K562 (cell line): ENCODE measurements around the gene MAP3K7CL. TPM values are rescaled to one million over a fixed set of nuclear protein-coding genes. Genes with fewer than 3 reads are reported as not detected.
A peak's percentile ranks its signal among the peaks of the same experiment; 100 is the strongest.

ENCODE experiments used
- BRF1 ChIP-seq: IDR thresholded peaks from 3 replicates; pipeline ENCODE4 v1.6.1; 2011; ENCODE audit warnings: borderline replicate concordance, mild to moderate bottlenecking; ENCODE audit not compliant: insufficient read length; ENCODE audit errors: extremely low read depth
- E2F1 ChIP-seq: sonication (generic); formaldehyde crosslinking; IDR thresholded peaks from 2 replicates; pipeline ENCODE4 v1.8.1; 2023; ENCODE audit warnings: mild to moderate bottlenecking, missing genetic modification reagents, moderate library complexity
- EP300 ChIP-seq: IDR thresholded peaks from 2 replicates; pipeline ENCODE4 v1.6.1; 2012; ENCODE audit warnings: low read length, improper control_type of control experiment
- EWSR1 ChIP-seq: fragments of 450-650 bp; IDR thresholded peaks from 2 replicates; pipeline ENCODE4 v1.6.1; 2018; ENCODE audit warnings: borderline replicate concordance, mild to moderate bottlenecking, low read depth, moderate library complexity; ENCODE audit not compliant: partially characterized antibody
- GATAD2B ChIP-seq: fragments of 450-650 bp; IDR thresholded peaks from 2 replicates; pipeline ENCODE4 v1.6.1; 2017; ENCODE audit warnings: mild to moderate bottlenecking, borderline replicate concordance
- KDM5B ChIP-seq: fragments of 200-600 bp; sonication (generic); IDR thresholded peaks from 2 replicates; pipeline ENCODE4 v1.6.1; 2012; ENCODE audit warnings: low read depth, mild to moderate bottlenecking, moderate library complexity, low read length, control low read depth, inconsistent platforms; ENCODE audit not compliant: insufficient replicate concordance
- MAZ ChIP-seq, 2 experiments: fragments of 450-650 bp in 1 of 2; sonication (generic) in 1 of 2; formaldehyde crosslinking; IDR thresholded peaks in 1 of 2; conservative IDR thresholded peaks in 1 of 2; 2 replicates each; pipeline versions ENCODE4 v1.4.0 to v1.5.0; 2020; ENCODE audit warnings: mild to moderate bottlenecking in 1 of 2, missing genetic modification reagents in 1 of 2
- MECOM ChIP-seq: fragments of 250-450 bp; sonication (Bioruptor Pico); IDR thresholded peaks from 2 replicates; pipeline ENCODE4 v1.8.0; 2022; ENCODE audit warnings: inconsistent platforms
- MTF1 ChIP-seq: fragments of 250-450 bp; sonication (Bioruptor Pico); IDR thresholded peaks from 2 replicates; pipeline ENCODE4 v1.9.0; 2021; ENCODE audit warnings: moderate library complexity, mild to moderate bottlenecking, inconsistent platforms, borderline replicate concordance
- NFIC ChIP-seq: fragments of 450-650 bp; IDR thresholded peaks from 2 replicates; pipeline ENCODE4 v1.6.1; 2017; ENCODE audit warnings: mild to moderate bottlenecking, inconsistent platforms
- NFYB ChIP-seq: IDR thresholded peaks from 2 replicates; pipeline ENCODE4 v1.6.1; 2011; ENCODE audit warnings: mild to moderate bottlenecking, moderate library complexity; ENCODE audit not compliant: insufficient read length; ENCODE audit errors: extremely low read depth
- POLR2H ChIP-seq: IDR thresholded peaks from 2 replicates; pipeline ENCODE4 v1.6.1; 2016; ENCODE audit warnings: missing genetic modification characterization, low read depth, mild to moderate bottlenecking, control low read depth, missing compliant biosample characterization, moderate library complexity
- POLR3G ChIP-seq: IDR thresholded peaks from 2 replicates; pipeline ENCODE4 v1.6.1; 2011; ENCODE audit not compliant: insufficient read length, insufficient replicate concordance; ENCODE audit errors: extremely low read depth
- PRPF4 ChIP-seq: fragments of 200-400 bp; formaldehyde crosslinking; IDR thresholded peaks from one replicate; pipeline ENCODE4 v1.6.1; 2017; ENCODE audit warnings: low read length, low read depth, mild to moderate bottlenecking; ENCODE audit not compliant: insufficient read depth, poor library complexity, severe bottlenecking
- PURB ChIP-seq: sonication (generic); formaldehyde crosslinking; IDR thresholded peaks from 2 replicates; pipeline ENCODE4 v1.9.0; 2021; ENCODE audit warnings: low read depth, mild to moderate bottlenecking, missing genetic modification reagents
- RAD21 ChIP-seq, 2 experiments: fragments of 250-450 bp in 1 of 2; fragments of 450-650 bp in 1 of 2; sonication (Bioruptor Pico) in 1 of 2; formaldehyde crosslinking in 1 of 2; IDR thresholded peaks in 1 of 2; conservative IDR thresholded peaks in 1 of 2; 2 replicates each; pipeline versions ENCODE4 v1.4.0 to v1.8.0; 2020 to 2022; ENCODE audit warnings: mild to moderate bottlenecking in 2 of 2, moderate library complexity in 1 of 2
- RB1 ChIP-seq: fragments of 450-650 bp; IDR thresholded peaks from 2 replicates; pipeline ENCODE4 v1.6.1; 2017; ENCODE audit warnings: low read depth, mild to moderate bottlenecking
- SAFB2 ChIP-seq: fragments of 200-400 bp; formaldehyde crosslinking; IDR thresholded peaks from 2 replicates; pipeline ENCODE4 v1.6.1; 2018; ENCODE audit warnings: borderline replicate concordance, low read length, low read depth, moderate library complexity; ENCODE audit not compliant: severe bottlenecking
- SIN3A ChIP-seq, 2 experiments: fragments of 150-350 bp in 1 of 2; IDR thresholded peaks; 2 replicates each; pipeline ENCODE4 v1.6.1; 2011 to 2016; ENCODE audit warnings: borderline replicate concordance in 2 of 2, low read depth in 2 of 2, low read length in 2 of 2, mild to moderate bottlenecking in 2 of 2, moderate library complexity in 2 of 2; ENCODE audit not compliant: control insufficient read depth in 1 of 2
- SMARCA4 ChIP-seq: fragments of 450-650 bp; IDR thresholded peaks from 2 replicates; pipeline ENCODE4 v1.6.1; 2016
- SRSF7 ChIP-seq: fragments of 200-400 bp; formaldehyde crosslinking; optimal IDR thresholded peaks from 2 replicates; pipeline ENCODE3; 2017; ENCODE audit warnings: mild to moderate bottlenecking, low read depth, low read length
- TRIM24 ChIP-seq, 2 experiments: fragments of 450-650 bp; IDR thresholded peaks; 2 replicates each; pipeline ENCODE4 v1.6.1; 2016
- ZBTB8A ChIP-seq: fragments of 450-650 bp; IDR thresholded peaks from 2 replicates; pipeline ENCODE4 v1.6.1; 2018; ENCODE audit warnings: mild to moderate bottlenecking, moderate library complexity; ENCODE audit not compliant: partially characterized antibody
- ZNF133 ChIP-seq: fragments of 250-450 bp; sonication (Bioruptor Pico); IDR thresholded peaks from 2 replicates; pipeline ENCODE4 v1.4.0; 2020; ENCODE audit warnings: mild to moderate bottlenecking
- ZNF253 ChIP-seq: fragments of 250-450 bp; sonication (Bioruptor Pico); conservative IDR thresholded peaks from 2 replicates; pipeline ENCODE4 v1.6.1; 2021; ENCODE audit warnings: mild to moderate bottlenecking
- ZNF311 ChIP-seq: fragments of 250-450 bp; sonication (Bioruptor Pico); IDR thresholded peaks from 2 replicates; pipeline ENCODE4 v1.4.0; 2020; ENCODE audit warnings: mild to moderate bottlenecking, moderate library complexity
- ZNF347 ChIP-seq: fragments of 450-650 bp; formaldehyde crosslinking; IDR thresholded peaks from 2 replicates; pipeline ENCODE4 v1.4.0; 2020; ENCODE audit warnings: low read depth, mild to moderate bottlenecking, moderate library complexity
- ZNF589 ChIP-seq: fragments of 200-800 bp; sonication (Bioruptor generic); IDR thresholded peaks from 2 replicates; pipeline ENCODE4 v1.6.1; 2016; ENCODE audit warnings: low read depth, missing genetic modification characterization, missing compliant biosample characterization
- polyA plus RNA-seq, 8 experiments: library from polyadenylated mRNA; depleted of rRNA in 4 of 8; stranded (reverse) in 5 of 8; unstranded in 3 of 8; fragments of >200 nt; fragmentation: Nextera tagmentation in 2 of 8; fragmentation: Illumina TruSeq in 1 of 8; extraction: Ambion mirVana in 2 of 8; extraction: Trizol in 1 of 8; gene quantifications; 2 replicates each; pipeline versions ENCODE4 v1.2.1 to v1.2.3, GENCODE V29; 2011 to 2014; ENCODE audit warnings: inconsistent platforms in 1 of 8, missing spikeins in 1 of 8
- total RNA-seq, 7 experiments: library from RNA; depleted of rRNA in 6 of 7; stranded (reverse); fragments of >200 nt in 6 of 7; fragmentation: Illumina TruSeq in 2 of 7; extraction: Trizol in 2 of 7; gene quantifications; 2 replicates each; pipeline versions ENCODE4 v1.2.1 to v1.2.3, GENCODE V29; 2011 to 2021; ENCODE audit warnings: low replicate concordance in 1 of 7

The MAP3K7CL gene
- total and polyA plus RNA-seq, 9 of the 15 experiments (the other 6 are each of a cell fraction or from before 2014, with no cell fraction given) = 0.13 to 0.15 (median 0.14) TPM; not detected in 6

GRCh38 chr21:29217818-29218291, 87.4 kb downstream of the MAP3K7CL start (continued):
- TF ChIP-seq GATAD2B (no peak), RB1 (no peak), NFYB (no peak), ZBTB8A (no peak), SRSF7 (no peak), MECOM (CRISPR knock-in tag) (no peak), ZNF589 (CRISPR knock-in tag) (peak; percentile 84), TRIM24 (IDR thresholded peaks at IDR 0.05) (peak; percentile 97 to 99), ZNF253 (CRISPR knock-in tag) (no peak), ZNF347 (CRISPR knock-in tag) (no peak), POLR3G (no peak), KDM5B (no peak), EP300 (peak; percentile 80), RAD21 (CRISPR knock-in tag; conservative IDR thresholded peaks at IDR 0.05 in 1 of 2, IDR thresholded peaks at IDR 0.05 in 1 of 2) (no peak), EWSR1 (no peak), ZNF133 (no peak), MTF1 (CRISPR knock-in tag) (no peak), POLR2H (tag) (no peak), SAFB2 (no peak), SIN3A (IDR thresholded peaks at IDR 0.05; ENCODE audit: borderline replicate concordance in 2 of 2, control insufficient read depth in 1 of 2, low read depth in 2 of 2, low read length in 2 of 2) (no peak), ZNF311 (CRISPR knock-in tag) (no peak), MAZ (CRISPR knock-in tag; conservative IDR thresholded peaks at IDR 0.05 in 1 of 2, IDR thresholded peaks at IDR 0.05 in 1 of 2) (no peak), PRPF4 (no peak), E2F1 (CRISPR knock-in tag) (no peak), BRF1 (no peak), NFIC (no peak), PURB (no peak), SMARCA4 (peak; percentile 84)
